ENCODE measurements around the gene ACAP1.

The ACAP1 gene

GRCh38 chr17:7340179-7340578 is 3.9 kb downstream of the ACAP1 start:
- no peak for DNase-seq (ENCODE audit: low spot score)
- in situ Hi-C loops (cut with MboI; ENCODE audit: low sequenced_read_pairs, unreplicated experiment), result no loop called here
- TF ChIP-seq CTCF (IDR thresholded peaks at IDR 0.05; ENCODE audit: borderline replicate concordance, control extremely low read depth, extremely low read depth, insufficient read depth, missing control alignments), result no peak

- DNase-seq (ENCODE audit: low spot score), result no peak
- in situ Hi-C loops (cut with MboI; ENCODE audit: low sequenced_read_pairs, unreplicated experiment), result no loop called here
- no peak for TF ChIP-seq CTCF (IDR thresholded peaks at IDR 0.05; ENCODE audit: borderline replicate concordance, control extremely low read depth, extremely low read depth, insufficient read depth, missing control alignments)
Measured at GRCh38 chr17:7341842-7342241, 5.5 kb downstream of the ACAP1 start.

GRCh38 chr17:7343250-7343649 is 6.9 kb downstream of the ACAP1 start:
- no peak for TF ChIP-seq CTCF (IDR thresholded peaks at IDR 0.05; ENCODE audit: borderline replicate concordance, control extremely low read depth, extremely low read depth, insufficient read depth, missing control alignments)
- DNase-seq (ENCODE audit: low spot score), result no peak
- in situ Hi-C loops (cut with MboI; ENCODE audit: low sequenced_read_pairs, unreplicated experiment), result no loop called here

- TF ChIP-seq CTCF (IDR thresholded peaks at IDR 0.05; ENCODE audit: borderline replicate concordance, control extremely low read depth, extremely low read depth, insufficient read depth, missing control alignments), result no peak
- no peak for DNase-seq (ENCODE audit: low spot score)
- in situ Hi-C loops (cut with MboI; ENCODE audit: low sequenced_read_pairs, unreplicated experiment), result no loop called here
Measured at GRCh38 chr17:7346761-7347614, 10.7 kb downstream of the ACAP1 start.

- DNase-seq (ENCODE audit: low spot score), result no peak
- in situ Hi-C loops (cut with MboI; ENCODE audit: low sequenced_read_pairs, unreplicated experiment), result no loop called here
- no peak for TF ChIP-seq CTCF (IDR thresholded peaks at IDR 0.05; ENCODE audit: borderline replicate concordance, control extremely low read depth, extremely low read depth, insufficient read depth, missing control alignments)
Measured at GRCh38 chr17:7347630-7348477, 11.5 kb downstream of the ACAP1 start.

GRCh38 chr17:7348478-7349242 is 12.3 kb downstream of the ACAP1 start:
- no peak for TF ChIP-seq CTCF (IDR thresholded peaks at IDR 0.05; ENCODE audit: borderline replicate concordance, control extremely low read depth, extremely low read depth, insufficient read depth, missing control alignments)
- in situ Hi-C loops (cut with MboI; ENCODE audit: low sequenced_read_pairs, unreplicated experiment), result no loop called here
- no peak for DNase-seq (ENCODE audit: low spot score)
